Measurements from ENCODE around the gene CLDN25. TPM values are rescaled to one million over a fixed set of nuclear protein-coding genes. Genes with fewer than 3 reads are reported as not detected.
"Not testable (repeated sequence)": the region's sequence is repeated elsewhere in the genome, so short reads cannot be mapped to it uniquely, and the experiment has no call there.

The CLDN25 gene
- total RNA-seq, 1 experiment from 2014 or later, result not detected

DNA sequence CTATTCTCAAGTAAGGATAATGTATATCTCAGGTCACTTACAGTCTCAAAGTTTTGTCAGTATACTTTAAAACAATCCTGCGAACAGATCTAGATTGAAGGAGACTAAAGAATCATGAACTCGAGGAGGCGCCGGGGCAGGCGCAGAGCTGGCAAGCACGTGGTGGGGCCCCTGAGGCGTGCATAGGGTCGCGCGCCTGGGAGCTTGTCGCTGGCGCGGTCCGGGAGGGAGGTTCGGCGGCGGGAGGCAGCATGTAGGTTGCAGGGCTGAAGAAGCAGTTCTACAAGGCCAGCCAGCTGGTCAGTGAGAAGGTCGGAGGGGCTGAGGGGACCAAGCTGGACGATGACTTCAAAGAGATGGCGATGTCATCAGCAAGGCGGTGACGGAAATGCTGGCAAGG, 9.4 kb downstream of the CLDN25 start:
- H3K4me1 ChIP-seq (ENCODE audit: insufficient read depth, low read length); BruUV-seq (replicated peaks); H3K4me3 ChIP-seq (ENCODE audit: low read length); H3K4me2 ChIP-seq (ENCODE audit: low read length); ATAC-seq; H3K79me2 ChIP-seq (ENCODE audit: low read length); H3K9ac ChIP-seq (ENCODE audit: low read length); H3K27ac ChIP-seq (ENCODE audit: low read length); H3K36me3 ChIP-seq (ENCODE audit: low read depth, low read length); POLR2A ChIA-PET (ENCODE audit: unreplicated experiment); H4K20me1 ChIP-seq (ENCODE audit: low read length); H3K9me2 ChIP-seq (replicated peaks; ENCODE audit: low read length); H2AFZ ChIP-seq (ENCODE audit: low read length); H3K9me3 ChIP-seq (ENCODE audit: low read length); CTCF ChIA-PET; H3F3A ChIP-seq (ENCODE audit: low read length, unreplicated experiment); intact Hi-C loops (cut with micrococcal nuclease); DNase-seq: not testable (repeated sequence)
- H3K27me3 ChIP-seq (ENCODE audit: low read length), result peaks cover 12% of the 10 kb centered on the region; the same call in 1 of the 2 replicates

DNA sequence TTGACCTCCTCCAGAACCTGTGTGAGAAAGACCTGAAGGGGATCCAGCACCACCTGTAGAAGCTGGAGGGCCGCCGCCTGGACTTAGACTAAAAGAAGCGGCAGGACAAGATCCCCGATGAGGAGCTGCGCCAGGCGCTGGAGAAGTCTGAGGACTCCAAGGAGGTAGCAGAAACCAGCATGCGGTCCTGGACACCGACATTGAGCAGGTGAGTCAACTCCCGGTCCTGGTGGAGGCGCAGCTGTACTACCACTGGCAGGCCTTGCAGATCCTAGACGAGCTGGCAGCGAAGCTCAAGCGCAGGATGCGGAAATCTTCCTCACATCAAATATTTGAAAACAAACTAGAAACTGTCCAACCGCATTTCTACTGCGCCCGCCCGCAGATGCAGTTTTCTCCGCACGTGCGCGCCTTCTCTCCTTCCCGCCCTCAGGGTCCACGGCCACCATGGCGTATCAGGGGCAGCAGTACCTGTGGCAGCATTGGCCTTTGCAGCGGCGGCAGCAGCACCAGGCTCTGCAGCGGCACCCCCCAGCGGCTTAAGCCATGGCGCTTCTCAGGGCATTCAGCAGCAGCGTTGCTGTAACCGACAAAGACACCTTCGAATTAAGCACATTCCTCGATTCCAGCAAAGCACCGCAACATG, 10.2 kb downstream of the CLDN25 start:
- CTCF ChIA-PET, result no interaction called here
- H3K9me3 ChIP-seq (ENCODE audit: low read length), result no peaks in the 10 kb centered on the region
- H3K9me2 ChIP-seq (replicated peaks; ENCODE audit: low read length), result no peaks in the 10 kb centered on the region
- no peak overlapping the region for H2AFZ ChIP-seq (ENCODE audit: low read length)
- ATAC-seq (no peak), DNase-seq (no peak)
- no peaks in the 10 kb centered on the region for H4K20me1 ChIP-seq (ENCODE audit: low read length)
- intact Hi-C loops (cut with micrococcal nuclease), result no loop called here
- no peak overlapping the region for H3K4me2 ChIP-seq (ENCODE audit: low read length)
- peaks cover 12% of the 10 kb centered on the region; the same call in 1 of the 2 replicates for H3K27me3 ChIP-seq (ENCODE audit: low read length)
- no peaks in the 10 kb centered on the region for H3K4me1 ChIP-seq (ENCODE audit: insufficient read depth, low read length)
- H3K36me3 ChIP-seq (ENCODE audit: low read depth, low read length), result no peaks in the 10 kb centered on the region
- H3K4me3 ChIP-seq (ENCODE audit: low read length), result no peak overlapping the region
- POLR2A ChIA-PET (ENCODE audit: unreplicated experiment), result no interaction called here
- H3K9ac ChIP-seq (ENCODE audit: low read length), result no peak overlapping the region
- H3F3A ChIP-seq (ENCODE audit: low read length, unreplicated experiment), result no peaks in the 10 kb centered on the region
- H3K27ac ChIP-seq (ENCODE audit: low read length), result no peak overlapping the region
- no peak for TF ChIP-seq EZH2 (IDR thresholded peaks at IDR 0.05; ENCODE audit: low read length, unreplicated experiment)
- TF ChIP-seq EZH2phosphoT487 (IDR thresholded peaks at IDR 0.05; ENCODE audit: borderline replicate concordance, low read length), result no peak
- TF ChIP-seq CTCF (conservative IDR thresholded peaks at IDR 0.05; ENCODE audit: low read depth, low read length), result no peak
- no TSS peak for BruUV-seq (replicated peaks)
- H3K79me2 ChIP-seq (ENCODE audit: low read length), result no peaks in the 10 kb centered on the region

GRCh38 chr11:113796663-113797259, 17.2 kb downstream of the CLDN25 start:
- peak; percentile 82 for TF ChIP-seq CTCF (conservative IDR thresholded peaks at IDR 0.05; ENCODE audit: low read depth, low read length)
- no peak for TF ChIP-seq EZH2 (IDR thresholded peaks at IDR 0.05; ENCODE audit: low read length, unreplicated experiment)
- no peak for TF ChIP-seq EZH2phosphoT487 (IDR thresholded peaks at IDR 0.05; ENCODE audit: borderline replicate concordance, low read length)
- H2AFZ ChIP-seq (ENCODE audit: low read length), result no peak overlapping the region
- BruUV-seq (replicated peaks), result no TSS peak
- CTCF ChIA-PET, result interaction anchor here (0.6 kb wide), 7 partner anchors 9 to 1456 kb away, joined by 3 to 10 read pairs (median 3); partner anchors contain the start of gene ZW10
- peaks cover 9% of the 10 kb centered on the region for H3K36me3 ChIP-seq (ENCODE audit: low read depth, low read length)
- POLR2A ChIA-PET (ENCODE audit: unreplicated experiment), result no interaction called here
- ATAC-seq (peak; percentile 99), DNase-seq (peak; percentile 74)
- no peak overlapping the region for H3K4me2 ChIP-seq (ENCODE audit: low read length)
- no peaks in the 10 kb centered on the region for H4K20me1 ChIP-seq (ENCODE audit: low read length)
- H3K4me1 ChIP-seq (ENCODE audit: insufficient read depth, low read length), result no peaks in the 10 kb centered on the region
- no peaks in the 10 kb centered on the region for H3K9me3 ChIP-seq (ENCODE audit: low read length)
- no peaks in the 10 kb centered on the region for H3K27me3 ChIP-seq (ENCODE audit: low read length)
- H3K9ac ChIP-seq (ENCODE audit: low read length), result no peak overlapping the region
- H3F3A ChIP-seq (ENCODE audit: low read length, unreplicated experiment), result no peaks in the 10 kb centered on the region
- intact Hi-C loops (cut with micrococcal nuclease), result loop anchor here (1.0 kb wide), 1 partner anchor 491 kb away; no protein-coding TSS in a partner anchor
- H3K9me2 ChIP-seq (replicated peaks; ENCODE audit: low read length), result no peaks in the 10 kb centered on the region
- no peak overlapping the region for H3K27ac ChIP-seq (ENCODE audit: low read length)
- no peaks in the 10 kb centered on the region for H3K79me2 ChIP-seq (ENCODE audit: low read length)
- H3K4me3 ChIP-seq (ENCODE audit: low read length), result no peak overlapping the region
